AG08395 (cell line): ENCODE data around the gene POLA1.

Experiments used
- DNase-seq: peaks from one replicate; pipeline ENCODE4 v3.0.0; 2012; ENCODE audit warnings: mixed read lengths, low spot score

POLA1 gene

GRCh38 chrX:25010784-25011588 lies 317.3 kb downstream of the POLA1 start:
- DNase-seq, result no peak

DNA sequence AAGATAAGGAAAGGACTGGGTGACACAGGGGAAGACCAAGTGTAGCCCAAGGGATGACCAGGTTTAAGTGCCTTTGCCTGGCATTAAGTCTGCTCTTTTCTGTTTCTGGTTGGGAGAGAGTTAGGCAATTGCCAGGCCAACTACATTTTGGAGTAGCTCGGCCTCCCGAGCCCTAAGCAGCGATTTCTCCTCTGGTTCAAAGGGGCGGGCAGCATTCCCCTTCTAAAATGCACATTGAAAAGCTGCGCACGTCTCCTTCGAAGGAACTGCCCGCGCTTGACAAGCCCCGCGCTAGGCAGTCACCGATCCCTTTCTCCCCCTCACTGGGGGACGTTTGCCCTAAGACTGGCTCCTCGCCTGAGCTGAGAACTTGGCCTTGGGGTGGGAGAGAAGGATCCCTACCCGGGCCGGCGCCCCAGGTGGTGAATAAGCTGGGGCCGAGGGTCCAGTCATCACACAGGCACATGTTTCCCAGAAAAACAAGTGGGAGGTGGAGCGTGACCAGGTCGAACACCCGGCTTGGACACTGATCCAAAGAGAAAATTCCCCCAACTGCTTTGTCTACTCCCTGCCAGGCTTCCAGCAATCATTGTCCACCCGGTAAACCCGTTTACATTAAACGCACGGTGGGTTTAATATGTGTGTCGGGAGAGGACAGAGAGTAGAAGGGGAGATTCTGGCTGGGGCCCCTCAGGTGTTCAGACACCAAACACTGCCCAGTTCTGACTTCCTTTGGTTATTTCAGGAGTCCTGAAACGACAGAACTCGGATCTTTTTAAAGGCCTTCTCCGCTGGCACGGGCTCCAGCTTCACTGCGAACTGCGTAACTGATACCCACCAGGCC lies 318.1 kb downstream of the POLA1 start:
- DNase-seq, result no peak

- DNase-seq, result no peak
Measured at GRCh38 chrX:25012433-25012735, 318.7 kb downstream of the POLA1 start.

- no peak for DNase-seq
Measured at GRCh38 chrX:25012793-25013631, 319.3 kb downstream of the POLA1 start.

GRCh38 chrX:25013632-25014365 lies 320.1 kb downstream of the POLA1 start:
- DNase-seq, result no peak

DNA sequence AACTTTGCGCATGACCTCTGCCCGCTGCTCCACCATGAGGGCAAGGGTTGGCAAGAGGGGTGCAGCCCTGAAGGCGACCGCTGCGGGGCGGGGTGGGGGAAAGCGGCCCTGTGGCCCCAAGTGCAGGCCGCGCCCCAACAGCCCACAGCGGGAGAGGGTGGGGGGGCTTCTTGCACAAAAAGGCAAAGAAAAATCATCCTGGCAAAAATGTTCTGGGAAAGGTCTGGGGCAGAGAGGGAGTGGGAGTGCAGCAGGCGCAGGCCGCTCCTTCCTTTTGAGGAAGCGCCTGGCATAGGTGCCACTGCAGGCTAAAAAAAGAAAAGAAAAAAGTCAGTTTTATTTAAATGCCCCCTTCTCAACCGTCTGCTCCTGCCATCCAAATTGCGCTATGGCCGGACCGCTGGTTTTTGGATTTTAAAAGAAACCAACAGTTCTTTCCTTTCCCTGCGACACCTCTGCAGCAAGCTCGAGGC lies 320.7 kb downstream of the POLA1 start:
- DNase-seq, result no peak

DNA sequence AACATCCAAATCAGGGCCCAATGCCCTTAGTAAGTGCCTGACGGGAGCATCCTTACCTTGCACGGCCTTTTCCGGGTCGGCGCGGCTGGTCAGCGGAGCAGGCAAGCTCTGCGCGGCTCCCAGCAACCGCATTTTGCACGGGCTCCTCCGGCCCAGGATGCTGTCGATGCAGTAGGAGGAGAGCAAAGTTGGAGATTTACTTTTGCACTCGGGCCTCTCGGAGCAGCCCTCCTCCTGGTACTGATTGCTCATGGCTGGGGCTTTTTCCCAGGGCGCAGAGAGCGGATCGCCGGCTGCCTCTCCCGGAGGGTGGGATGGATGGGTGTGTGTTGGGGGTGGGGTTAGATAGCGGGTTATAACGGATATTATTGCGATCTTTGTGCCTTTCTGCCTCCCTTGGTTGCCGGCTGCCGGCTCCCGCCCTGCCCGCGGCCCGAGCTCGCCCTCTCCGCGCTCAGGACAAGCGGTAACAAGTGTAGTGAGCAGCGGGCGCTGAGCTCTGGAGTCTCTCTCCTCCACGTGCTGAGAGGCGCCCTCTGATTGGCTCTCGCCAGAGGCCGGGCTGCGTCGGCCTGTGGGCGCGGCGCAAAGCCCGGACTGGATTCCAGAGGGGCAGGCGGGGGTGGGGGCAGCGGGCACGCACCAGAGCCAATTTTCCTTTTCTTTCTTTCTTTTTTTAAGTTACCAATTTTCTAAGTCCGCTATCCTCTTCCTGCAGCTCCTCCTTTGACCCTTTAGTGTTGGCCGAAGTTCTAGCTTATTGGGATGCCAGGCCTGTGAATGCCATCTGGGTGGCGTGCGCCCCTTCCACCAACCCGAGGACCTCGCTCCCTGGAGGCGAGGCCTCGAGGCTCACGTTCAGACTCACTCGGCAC lies 322.0 kb downstream of the POLA1 start, which contains the start of gene ARX:
ARX (minus strand) TSS at position 480 of the 875 bp plus-strand sequence; CDS start at position 252, 228 bp downstream.
- DNase-seq, result peak; percentile 52

GRCh38 chrX:25016361-25016671 lies 322.6 kb downstream of the POLA1 start:
- DNase-seq, result no peak

- DNase-seq, result no peak
Measured at GRCh38 chrX:25016938-25017598, 323.4 kb downstream of the POLA1 start.

DNA sequence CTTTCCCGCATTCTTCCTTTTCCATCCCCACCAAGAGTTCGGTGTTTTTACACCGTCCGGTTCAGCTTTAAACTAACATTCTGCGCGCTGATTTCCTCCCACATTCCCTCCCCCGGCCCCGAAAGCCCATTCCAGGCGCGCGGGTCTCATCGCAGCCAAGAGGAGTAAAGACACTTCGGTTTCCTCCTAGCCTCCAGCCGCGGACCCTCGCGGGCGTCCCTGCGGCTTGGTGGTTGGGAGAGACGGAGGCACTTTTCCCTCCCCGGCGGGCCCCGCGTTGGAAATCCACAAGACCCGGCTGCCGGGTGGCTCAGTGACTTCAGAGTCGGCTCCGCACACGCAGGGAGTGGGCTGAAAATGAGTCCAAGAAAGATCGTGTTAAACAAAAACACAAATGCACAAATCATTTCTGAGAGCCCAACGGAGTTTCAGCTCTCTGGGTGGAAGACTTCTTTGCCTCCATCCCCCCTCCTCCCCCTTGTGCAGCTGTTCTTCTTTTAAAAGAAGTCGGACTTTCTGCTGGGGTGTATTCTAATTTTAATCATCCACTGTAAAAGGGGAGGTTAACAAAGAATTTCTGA lies 324.0 kb downstream of the POLA1 start:
- no peak for DNase-seq

- no peak for DNase-seq
Measured at GRCh38 chrX:25018682-25019081, 325.0 kb downstream of the POLA1 start.

DNA sequence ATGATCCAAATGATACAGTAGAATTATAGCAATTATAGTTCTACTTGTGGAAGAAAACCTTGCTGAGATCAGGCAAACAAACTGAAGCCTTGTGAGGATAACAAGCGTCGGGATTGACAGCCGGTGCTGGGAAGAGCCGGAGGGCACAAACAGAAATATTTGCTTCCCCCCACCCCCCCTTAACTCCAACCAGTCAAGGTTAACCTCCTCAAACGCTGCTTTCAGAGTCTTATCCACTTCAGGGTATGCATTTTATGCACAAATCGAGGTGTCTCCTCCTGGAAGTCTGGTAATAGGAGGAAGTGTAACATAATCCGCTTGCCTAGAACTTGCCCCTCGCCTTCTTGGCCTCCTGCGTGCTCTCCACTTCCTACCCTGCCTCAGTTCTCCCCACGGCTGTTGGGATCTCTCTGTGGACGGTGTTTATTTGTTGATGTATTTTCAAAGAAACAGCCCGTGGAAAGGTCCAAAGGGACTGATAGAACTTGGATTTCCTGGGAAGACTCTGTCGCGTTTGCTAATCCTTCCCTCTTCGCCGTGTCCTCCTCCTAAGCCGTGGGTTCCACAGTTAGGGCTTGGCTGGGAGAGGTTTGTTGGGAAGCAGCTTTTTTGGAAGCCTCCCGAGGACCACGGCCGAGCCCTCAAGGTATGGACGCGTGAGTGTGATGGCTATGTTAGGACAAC lies 326.1 kb downstream of the POLA1 start:
- no peak for DNase-seq

GRCh38 chrX:25020391-25020904 lies 326.7 kb downstream of the POLA1 start:
- no peak for DNase-seq

DNA sequence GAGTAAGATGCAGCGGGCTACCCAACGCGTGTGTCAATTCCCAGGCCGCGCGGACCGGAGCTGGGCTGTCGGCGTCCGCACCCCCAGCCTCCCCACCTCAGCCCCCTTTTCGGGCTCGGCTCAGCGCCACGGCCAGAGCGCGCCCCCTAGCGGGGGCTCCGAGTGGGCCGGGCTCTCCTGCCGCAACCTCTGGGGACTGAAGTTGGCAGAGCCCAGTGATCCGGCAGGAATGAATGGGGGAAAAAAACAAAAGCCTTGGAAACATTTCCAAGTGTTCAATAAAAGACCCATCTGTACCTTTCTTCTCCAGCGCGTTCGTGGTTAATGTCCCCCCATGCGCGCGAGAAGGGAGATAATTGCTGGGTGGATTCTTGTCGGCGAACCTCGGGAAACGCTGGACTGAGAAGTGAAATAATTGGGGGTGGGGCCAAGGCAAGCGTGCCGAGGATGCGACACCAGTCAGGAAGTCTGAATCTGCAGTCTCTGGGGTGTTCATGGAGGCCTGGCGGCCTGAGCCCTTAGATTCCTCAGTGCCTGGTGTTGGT lies 327.3 kb downstream of the POLA1 start:
- no peak for DNase-seq

- DNase-seq, result no peak
Measured at GRCh38 chrX:25022499-25023325, 329.0 kb downstream of the POLA1 start.

GRCh38 chrX:25023908-25024307 lies 330.2 kb downstream of the POLA1 start:
- no peak for DNase-seq

DNA sequence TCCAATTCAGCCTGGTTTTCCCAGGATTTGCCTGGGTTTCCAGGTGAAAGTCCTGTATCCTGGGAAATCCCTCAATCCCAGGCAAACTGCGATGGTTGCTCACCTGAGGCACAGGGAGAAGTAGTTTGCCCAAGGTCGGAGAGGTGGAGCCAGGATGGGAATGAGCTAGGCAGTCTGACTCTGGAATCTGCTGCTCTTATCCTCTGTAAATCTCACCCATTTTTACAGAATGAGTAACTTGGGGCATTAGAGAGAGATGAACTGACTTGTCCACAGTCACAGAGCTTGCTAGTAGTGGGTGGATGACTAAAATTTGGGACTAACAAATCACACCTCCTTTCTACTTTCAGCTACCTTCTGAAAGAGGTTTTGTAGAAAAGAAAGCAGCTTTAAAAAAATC lies 331.9 kb downstream of the POLA1 start:
- no peak for DNase-seq

GRCh38 chrX:25026576-25026975 lies 332.9 kb downstream of the POLA1 start:
- DNase-seq, result no peak
